ENCODE measurements around the gene KRTAP2-1.
"Not testable (repeated sequence)": the region's sequence is repeated elsewhere in the genome, so short reads cannot be mapped to it uniquely, and the experiment has no call there.

Gene KRTAP2-1

GRCh38 chr17:41059276-41060051 is 12.3 kb upstream of the KRTAP2-1 start:
- in situ Hi-C loops (cut with MboI; ENCODE audit: low pct_unique_long_range_greater_than_20kb, low sequenced_read_pairs); DNase-seq: not testable (repeated sequence)

- in situ Hi-C loops (cut with MboI; ENCODE audit: low pct_unique_long_range_greater_than_20kb, low sequenced_read_pairs), result no loop called here
- DNase-seq, result no peak
Measured at GRCh38 chr17:41058741-41059140, 11.6 kb upstream of the KRTAP2-1 start.

GRCh38 chr17:41057547-41057946 is 10.4 kb upstream of the KRTAP2-1 start:
- no peak for DNase-seq
- in situ Hi-C loops (cut with MboI; ENCODE audit: low pct_unique_long_range_greater_than_20kb, low sequenced_read_pairs), result no loop called here

- DNase-seq; in situ Hi-C loops (cut with MboI; ENCODE audit: low pct_unique_long_range_greater_than_20kb, low sequenced_read_pairs): not testable (repeated sequence)
Measured at GRCh38 chr17:41055130-41055529, 8.0 kb upstream of the KRTAP2-1 start, which contains the start of gene KRTAP2-2. Gene KRTAP2-2 (minus strand): TSS chr17:41055230. CDS start chr17:41055211, 19 bp downstream.

GRCh38 chr17:41054556-41054955 is 7.4 kb upstream of the KRTAP2-1 start:
- DNase-seq; in situ Hi-C loops (cut with MboI; ENCODE audit: low pct_unique_long_range_greater_than_20kb, low sequenced_read_pairs): not testable (repeated sequence)

GRCh38 chr17:41054025-41054424 is 6.9 kb upstream of the KRTAP2-1 start:
- no peak for DNase-seq
- in situ Hi-C loops (cut with MboI; ENCODE audit: low pct_unique_long_range_greater_than_20kb, low sequenced_read_pairs), result no loop called here

- no peak for DNase-seq
- in situ Hi-C loops (cut with MboI; ENCODE audit: low pct_unique_long_range_greater_than_20kb, low sequenced_read_pairs), result no loop called here
Measured at GRCh38 chr17:41052566-41052965, 5.5 kb upstream of the KRTAP2-1 start.

- in situ Hi-C loops (cut with MboI; ENCODE audit: low pct_unique_long_range_greater_than_20kb, low sequenced_read_pairs), result no loop called here
- no peak for DNase-seq
Measured at GRCh38 chr17:41049110-41049509, 2.0 kb upstream of the KRTAP2-1 start.

- DNase-seq, result no peak
- in situ Hi-C loops (cut with MboI; ENCODE audit: low pct_unique_long_range_greater_than_20kb, low sequenced_read_pairs), result no loop called here
Measured at GRCh38 chr17:41048441-41048840, 1.3 kb upstream of the KRTAP2-1 start.

- DNase-seq, result no peak
- in situ Hi-C loops (cut with MboI; ENCODE audit: low pct_unique_long_range_greater_than_20kb, low sequenced_read_pairs), result no loop called here
Measured at GRCh38 chr17:41042953-41043352, 4.2 kb downstream of the KRTAP2-1 start.

- not testable (repeated sequence) for DNase-seq
Measured at GRCh38 chr17:41040783-41041571, 6.1 kb downstream of the KRTAP2-1 start, which contains the start of gene KRTAP1-1. Gene KRTAP1-1 (minus strand): TSS chr17:41041450. CDS start chr17:41041397, 53 bp downstream.

GRCh38 chr17:41037853-41038350 is 9.2 kb downstream of the KRTAP2-1 start:
- DNase-seq, result no peak
- in situ Hi-C loops (cut with MboI; ENCODE audit: low pct_unique_long_range_greater_than_20kb, low sequenced_read_pairs), result no loop called here

More at GRCh38 chr17:41040783-41041571, 6.1 kb downstream of the KRTAP2-1 start, which contains the start of gene KRTAP1-1:
- in situ Hi-C loops (cut with MboI; ENCODE audit: low pct_unique_long_range_greater_than_20kb, low sequenced_read_pairs), result not testable (repeated sequence)

- DNase-seq; in situ Hi-C loops (cut with MboI; ENCODE audit: low pct_unique_long_range_greater_than_20kb, low sequenced_read_pairs): not testable (repeated sequence)
Measured at GRCh38 chr17:41034346-41034935, 12.7 kb downstream of the KRTAP2-1 start, which contains the start of gene KRTAP1-3. Gene KRTAP1-3 (minus strand): TSS chr17:41034874. CDS start chr17:41034821, 53 bp downstream.

GRCh38 chr17:41029633-41030245 is 17.4 kb downstream of the KRTAP2-1 start, which contains the start of gene KRTAP1-4:
Gene KRTAP1-4 (minus strand): TSS chr17:41030195. CDS start chr17:41030078, 117 bp downstream.
- DNase-seq, result no peak
- in situ Hi-C loops (cut with MboI; ENCODE audit: low pct_unique_long_range_greater_than_20kb, low sequenced_read_pairs), result no loop called here

- no peak for DNase-seq
- in situ Hi-C loops (cut with MboI; ENCODE audit: low pct_unique_long_range_greater_than_20kb, low sequenced_read_pairs), result no loop called here
Measured at GRCh38 chr17:41026715-41027471, 20.2 kb downstream of the KRTAP2-1 start, which contains the start of gene KRTAP1-5. Gene KRTAP1-5 (minus strand): TSS chr17:41027208. CDS start chr17:41027155, 53 bp downstream.

- no peak for DNase-seq
- in situ Hi-C loops (cut with MboI; ENCODE audit: low pct_unique_long_range_greater_than_20kb, low sequenced_read_pairs), result no loop called here
Measured at GRCh38 chr17:41024697-41025096, 22.4 kb downstream of the KRTAP2-1 start.

- DNase-seq, result no peak
- in situ Hi-C loops (cut with MboI; ENCODE audit: low pct_unique_long_range_greater_than_20kb, low sequenced_read_pairs), result no loop called here
Measured at GRCh38 chr17:41020336-41020735, 26.8 kb downstream of the KRTAP2-1 start.

- in situ Hi-C loops (cut with MboI; ENCODE audit: low pct_unique_long_range_greater_than_20kb, low sequenced_read_pairs), result no loop called here
- no peak for DNase-seq
Measured at GRCh38 chr17:41019415-41019814, 27.7 kb downstream of the KRTAP2-1 start.
